KMS-11 (cell line): ENCODE measurements around the gene NPAS2.

Experiments used
- H2AFZ ChIP-seq: fragments of 200-600 bp; sonication (generic); 2 replicates; pipeline ENCODE4 v1.6.1; 2016; ENCODE audit warnings: antibody characterized with exemption, mixed run types, low read depth
- H3K27ac ChIP-seq: fragments of 200-600 bp; sonication (generic); 2 replicates; pipeline ENCODE4 v1.6.1; 2016; ENCODE audit warnings: mild to moderate bottlenecking, mixed run types
- H3K27me3 ChIP-seq: fragments of 200-600 bp; sonication (generic); 2 replicates; pipeline ENCODE4 v1.6.1; 2017; ENCODE audit warnings: mild to moderate bottlenecking, low read depth, mixed run types, moderate library complexity; ENCODE audit not compliant: insufficient read depth
- H3K36me3 ChIP-seq: fragments of 200-600 bp; sonication (generic); 2 replicates; pipeline ENCODE4 v1.6.1; 2017; ENCODE audit warnings: mild to moderate bottlenecking, mixed run types; ENCODE audit not compliant: insufficient read depth
- H3K4me1 ChIP-seq: fragments of 200-600 bp; sonication (generic); 2 replicates; pipeline ENCODE4 v1.6.1; 2016; ENCODE audit warnings: mild to moderate bottlenecking, low read depth, mixed run types; ENCODE audit not compliant: poor library complexity, severe bottlenecking
- H3K4me2 ChIP-seq: fragments of 200-600 bp; sonication (generic); 2 replicates; pipeline ENCODE4 v1.7.0; 2016; ENCODE audit warnings: mild to moderate bottlenecking, mixed run types
- H3K4me3 ChIP-seq: fragments of 200-600 bp; sonication (generic); IDR thresholded peaks from 2 replicates; pipeline ENCODE4 v1.6.1; 2017; ENCODE audit warnings: low read depth, low read length, mixed read lengths; ENCODE audit not compliant: insufficient read depth
- H3K79me2 ChIP-seq: fragments of 200-600 bp; sonication (generic); 2 replicates; pipeline ENCODE4 v1.6.1; 2016; ENCODE audit warnings: low read depth, mixed run types; ENCODE audit not compliant: insufficient read depth
- H3K9ac ChIP-seq: fragments of 200-600 bp; sonication (generic); 2 replicates; pipeline ENCODE4 v1.6.1; 2016; ENCODE audit warnings: mild to moderate bottlenecking, mixed run types
- H4K20me1 ChIP-seq: fragments of 200-600 bp; sonication (generic); 2 replicates; pipeline ENCODE4 v1.6.1; 2016; ENCODE audit warnings: mild to moderate bottlenecking, mixed run types; ENCODE audit not compliant: insufficient read depth
- TF ChIP-seq, protein P1 (sequence below): fragments of 200-600 bp; sonication (generic); conservative IDR thresholded peaks from 2 replicates; pipeline ENCODE4 v1.6.1; 2017; ENCODE audit warnings: low read depth, mild to moderate bottlenecking, antibody characterized with exemption, low read length, moderate library complexity, mixed read lengths

Gene NPAS2

DNA sequence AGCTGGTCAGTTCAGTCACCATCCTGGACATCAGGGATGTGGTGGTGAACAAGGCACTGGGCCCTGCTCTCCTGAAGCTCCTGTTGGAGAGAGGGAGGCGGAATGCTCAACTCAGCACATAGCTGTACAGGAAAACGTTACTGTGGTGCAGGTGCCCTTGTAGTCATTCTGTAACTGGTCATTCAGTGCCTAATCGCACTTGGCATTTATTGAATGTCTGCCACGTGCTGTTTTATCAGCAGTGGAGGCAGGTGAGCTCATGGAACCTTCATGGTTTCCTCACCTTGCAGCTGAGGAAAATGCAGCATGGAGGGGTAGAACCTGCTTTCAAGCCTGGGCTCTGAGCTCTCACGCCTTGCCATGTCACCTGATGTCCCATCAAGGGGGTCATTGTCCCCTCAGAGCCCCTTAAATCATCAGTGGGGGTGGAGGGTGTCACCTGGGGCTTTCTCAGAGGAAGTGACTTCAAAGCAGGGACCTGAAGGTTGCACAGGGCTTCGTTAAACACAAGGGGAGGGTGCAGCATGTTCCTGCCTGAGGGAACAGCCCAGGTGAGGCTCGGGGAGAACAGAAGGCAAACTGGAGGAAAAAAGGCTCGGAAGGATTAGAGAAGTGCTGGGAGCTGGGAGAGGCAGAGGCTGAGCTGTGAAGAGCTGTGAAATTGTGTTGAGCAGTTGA, 126.1 kb downstream of the NPAS2 start:
- Histone ChIP-seq H3K4me3 (no peak overlapping the region), H3K36me3 (no peaks in the 10 kb centered on the region), H3K4me1 (no peaks in the 10 kb centered on the region), H3K4me2 (no peak overlapping the region), H3K79me2 (no peaks in the 10 kb centered on the region), H3K27ac (no peak overlapping the region), H3K27me3 (no peaks in the 10 kb centered on the region), H4K20me1 (no peaks in the 10 kb centered on the region), H2AFZ (no peak overlapping the region), H3K9ac (no peak overlapping the region)
- TF ChIP-seq, protein P1, sequence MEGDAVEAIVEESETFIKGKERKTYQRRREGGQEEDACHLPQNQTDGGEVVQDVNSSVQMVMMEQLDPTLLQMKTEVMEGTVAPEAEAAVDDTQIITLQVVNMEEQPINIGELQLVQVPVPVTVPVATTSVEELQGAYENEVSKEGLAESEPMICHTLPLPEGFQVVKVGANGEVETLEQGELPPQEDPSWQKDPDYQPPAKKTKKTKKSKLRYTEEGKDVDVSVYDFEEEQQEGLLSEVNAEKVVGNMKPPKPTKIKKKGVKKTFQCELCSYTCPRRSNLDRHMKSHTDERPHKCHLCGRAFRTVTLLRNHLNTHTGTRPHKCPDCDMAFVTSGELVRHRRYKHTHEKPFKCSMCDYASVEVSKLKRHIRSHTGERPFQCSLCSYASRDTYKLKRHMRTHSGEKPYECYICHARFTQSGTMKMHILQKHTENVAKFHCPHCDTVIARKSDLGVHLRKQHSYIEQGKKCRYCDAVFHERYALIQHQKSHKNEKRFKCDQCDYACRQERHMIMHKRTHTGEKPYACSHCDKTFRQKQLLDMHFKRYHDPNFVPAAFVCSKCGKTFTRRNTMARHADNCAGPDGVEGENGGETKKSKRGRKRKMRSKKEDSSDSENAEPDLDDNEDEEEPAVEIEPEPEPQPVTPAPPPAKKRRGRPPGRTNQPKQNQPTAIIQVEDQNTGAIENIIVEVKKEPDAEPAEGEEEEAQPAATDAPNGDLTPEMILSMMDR: no peak

DNA sequence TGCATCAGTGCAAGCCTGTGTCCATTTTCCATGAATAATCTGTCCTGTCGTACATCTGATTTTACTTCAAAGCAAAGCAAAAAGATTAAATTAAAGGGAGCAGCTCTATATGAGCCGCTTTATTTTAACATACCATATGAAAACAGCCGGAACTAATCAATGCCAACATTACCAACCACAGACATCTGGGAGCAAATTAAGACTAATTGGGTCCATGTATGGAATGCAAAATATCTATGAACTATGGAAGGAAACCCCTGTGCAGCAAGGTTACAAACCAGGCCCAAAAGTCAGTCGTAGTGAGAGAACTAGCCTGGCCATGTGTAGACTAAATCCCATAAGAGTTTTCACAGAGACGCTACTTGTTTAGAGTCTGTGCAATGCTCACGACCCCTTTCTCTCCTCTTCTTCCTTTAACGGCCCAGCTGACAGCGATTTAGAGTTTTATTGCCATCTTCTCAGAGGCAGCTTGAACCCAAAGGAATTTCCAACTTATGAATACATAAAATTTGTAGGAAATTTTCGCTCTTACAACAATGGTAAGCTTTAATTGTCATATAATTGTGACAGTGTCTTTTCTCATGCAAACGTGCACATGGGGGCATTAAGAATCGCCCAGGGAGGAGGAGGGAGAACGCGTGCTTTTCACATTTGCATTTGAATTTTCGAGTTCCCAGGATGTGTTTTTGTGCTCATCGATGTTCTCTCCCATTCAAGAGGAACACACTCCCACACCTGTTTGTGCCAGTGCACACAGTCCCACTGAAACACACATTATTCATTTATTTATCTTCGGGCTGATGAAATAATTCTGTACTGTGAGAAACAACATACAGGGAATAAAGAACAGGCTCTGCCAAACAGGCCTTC, 129.2 kb downstream of the NPAS2 start:
- Histone ChIP-seq H3K27me3 (no peaks in the 10 kb centered on the region), H3K4me2 (no peak overlapping the region)
- TF ChIP-seq, protein P1: no peak

DNA sequence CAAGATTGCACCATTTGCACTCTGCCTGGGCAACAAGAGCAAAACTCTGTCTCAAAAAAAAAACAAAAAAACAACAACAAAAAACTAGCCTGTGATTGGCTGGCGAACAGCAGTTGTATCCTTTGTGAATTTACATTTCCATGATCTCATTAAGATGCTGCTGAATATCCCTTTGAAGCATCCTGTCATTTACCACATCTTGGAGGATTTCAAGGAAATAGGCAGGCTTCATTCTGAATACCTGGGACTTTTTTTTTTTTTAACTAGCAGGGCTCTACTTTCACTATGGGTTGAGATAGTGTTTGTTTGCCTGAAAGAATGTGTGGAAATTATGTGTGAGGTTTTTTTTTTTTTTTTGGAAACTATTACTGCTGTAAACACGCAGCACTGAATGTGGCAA, 132.6 kb downstream of the NPAS2 start:
- Histone ChIP-seq H3K27me3 (no peaks in the 10 kb centered on the region), H3K9ac (no peak overlapping the region), H3K4me3 (no peak overlapping the region), H3K4me1 (no peaks in the 10 kb centered on the region), H2AFZ (no peak overlapping the region), H4K20me1 (no peaks in the 10 kb centered on the region), H3K4me2 (no peak overlapping the region), H3K79me2 (no peaks in the 10 kb centered on the region), H3K27ac (no peak overlapping the region), H3K36me3 (no peaks in the 10 kb centered on the region)
- TF ChIP-seq, protein P1: no peak

More for the DNA sequence above, 129.2 kb downstream of the NPAS2 start:
- no peaks in the 10 kb centered on the region for H3K36me3 ChIP-seq
- no peaks in the 10 kb centered on the region for H3K79me2 ChIP-seq
- no peak overlapping the region for H3K9ac ChIP-seq
- H2AFZ ChIP-seq: no peak overlapping the region
- H3K4me3 ChIP-seq: no peak overlapping the region
- H3K4me1 ChIP-seq: no peaks in the 10 kb centered on the region
- H3K27ac ChIP-seq: no peak overlapping the region
- no peaks in the 10 kb centered on the region for H4K20me1 ChIP-seq

DNA sequence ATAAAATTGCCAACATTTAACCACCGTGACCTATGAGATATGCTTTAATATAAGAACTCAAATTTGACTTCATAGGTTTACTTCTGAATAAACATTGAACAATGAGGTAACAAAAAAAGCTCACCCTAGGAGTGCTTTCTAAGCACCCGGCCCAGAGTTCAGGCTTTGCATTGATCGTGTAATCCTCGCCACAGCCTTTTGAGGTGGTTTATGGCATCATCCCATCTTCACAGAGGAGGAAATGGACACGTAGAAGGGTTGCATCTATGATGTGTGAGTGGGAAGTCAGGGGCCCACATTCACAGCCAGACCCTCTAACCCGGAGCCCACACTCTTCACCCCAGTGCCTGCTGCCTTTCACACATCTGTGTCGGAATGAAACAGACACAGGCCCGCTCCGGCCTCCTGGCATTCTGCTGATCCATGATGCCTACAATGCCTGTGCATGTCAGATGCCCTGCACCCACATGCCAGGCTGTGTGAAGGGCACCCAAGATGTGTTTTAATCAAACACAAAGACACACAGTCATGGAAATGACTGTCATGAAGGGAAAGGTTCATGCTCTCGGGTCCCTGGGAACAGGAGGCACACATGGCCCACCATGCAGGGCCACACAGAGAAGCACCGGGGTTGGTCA, 133.6 kb downstream of the NPAS2 start:
- Histone ChIP-seq H3K79me2 (no peaks in the 10 kb centered on the region), H3K27ac (no peak overlapping the region), H2AFZ (no peak overlapping the region), H4K20me1 (no peaks in the 10 kb centered on the region), H3K9ac (no peak overlapping the region), H3K36me3 (no peaks in the 10 kb centered on the region), H3K4me2 (no peak overlapping the region), H3K27me3 (no peaks in the 10 kb centered on the region), H3K4me1 (no peaks in the 10 kb centered on the region), H3K4me3 (no peak overlapping the region)
- TF ChIP-seq, protein P1: no peak
